ENCODE measurements around the gene EVA1A.

Gene EVA1A

DNA sequence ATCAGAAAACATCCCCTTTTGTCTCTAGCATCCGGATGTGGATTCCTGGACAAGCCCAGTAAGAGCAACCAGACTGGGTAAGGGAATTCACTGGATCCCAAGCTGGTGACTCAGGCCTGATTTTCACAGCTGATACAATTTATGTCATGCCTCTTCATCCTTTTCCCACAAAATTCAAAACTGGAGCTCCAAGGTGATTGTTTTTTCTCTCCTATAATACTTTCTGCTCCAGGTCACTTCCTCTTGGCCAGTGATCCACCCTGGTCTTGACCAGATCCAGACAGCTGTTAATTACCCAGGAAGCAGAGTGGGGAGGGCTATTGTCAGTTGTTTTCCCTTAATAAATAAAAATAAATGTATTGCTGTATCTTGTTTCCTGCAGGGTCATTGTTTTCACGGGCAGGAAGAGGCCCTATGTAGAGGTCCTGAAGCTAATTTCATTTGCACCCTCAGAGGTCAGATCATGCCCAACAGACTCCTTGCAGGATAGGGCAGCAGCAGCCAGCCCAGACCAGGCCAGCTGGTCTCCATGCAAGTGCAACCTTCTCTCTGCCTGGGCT lies 57.6 kb downstream of the EVA1A start:
- no peak for TF ChIP-seq CTCF (IDR thresholded peaks at IDR 0.05; ENCODE audit: insufficient read depth, low read length, poor library complexity, severe bottlenecking)
- TF ChIP-seq EZH2phosphoT487 (conservative IDR thresholded peaks at IDR 0.05; ENCODE audit: low read length), result no peak
- H3K9me2 ChIP-seq (replicated peaks; ENCODE audit: insufficient read depth, low read length), result no peaks in the 10 kb centered on the region
- H4K20me1 ChIP-seq (ENCODE audit: low read depth, low read length), result no peaks in the 10 kb centered on the region
- no peak overlapping the region for H3K4me2 ChIP-seq (ENCODE audit: low read depth, low read length, poor library complexity, severe bottlenecking)
- no peak overlapping the region for H3K4me3 ChIP-seq (ENCODE audit: insufficient read depth, low read length, poor library complexity, severe bottlenecking)
- H3K27me3 ChIP-seq (ENCODE audit: low read length), result no peaks in the 10 kb centered on the region
- H3K9ac ChIP-seq (ENCODE audit: low read length), result no peak overlapping the region
- H2AFZ ChIP-seq (ENCODE audit: low read depth, low read length, severe bottlenecking), result no peak overlapping the region
- H3F3A ChIP-seq (ENCODE audit: insufficient read depth), result no peaks in the 10 kb centered on the region
- no peaks in the 10 kb centered on the region for H3K36me3 ChIP-seq (ENCODE audit: low read length)
- H3K27ac ChIP-seq (ENCODE audit: low read depth, low read length), result no peak overlapping the region
- H3K9me3 ChIP-seq (ENCODE audit: insufficient read depth, low read length), result 0 out of 2 replicates have a peak, but pooled peaks cover 4% of the 10 kb centered on the region
- no peaks in the 10 kb centered on the region for H3K79me2 ChIP-seq (ENCODE audit: insufficient read depth, low read length)

GRCh38 chr2:75500633-75501032 lies 60.1 kb downstream of the EVA1A start:
- TF ChIP-seq EZH2phosphoT487 (conservative IDR thresholded peaks at IDR 0.05; ENCODE audit: low read length) (no peak), CTCF (IDR thresholded peaks at IDR 0.05; ENCODE audit: insufficient read depth, low read length, poor library complexity, severe bottlenecking) (no peak)
- H3K79me2 ChIP-seq (ENCODE audit: insufficient read depth, low read length), result no peaks in the 10 kb centered on the region
- no peaks in the 10 kb centered on the region for H4K20me1 ChIP-seq (ENCODE audit: low read depth, low read length)
- H3K4me3 ChIP-seq (ENCODE audit: insufficient read depth, low read length, poor library complexity, severe bottlenecking), result no peak overlapping the region
- H3K9ac ChIP-seq (ENCODE audit: low read length), result no peak overlapping the region
- no peaks in the 10 kb centered on the region for H3K9me3 ChIP-seq (ENCODE audit: insufficient read depth, low read length)
- H3K4me2 ChIP-seq (ENCODE audit: low read depth, low read length, poor library complexity, severe bottlenecking), result no peak overlapping the region
- H3K36me3 ChIP-seq (ENCODE audit: low read length), result no peaks in the 10 kb centered on the region
- H3F3A ChIP-seq (ENCODE audit: insufficient read depth), result no peaks in the 10 kb centered on the region
- H2AFZ ChIP-seq (ENCODE audit: low read depth, low read length, severe bottlenecking), result no peak overlapping the region
- no peaks in the 10 kb centered on the region for H3K9me2 ChIP-seq (replicated peaks; ENCODE audit: insufficient read depth, low read length)
- H3K27me3 ChIP-seq (ENCODE audit: low read length), result no peaks in the 10 kb centered on the region
- no peak overlapping the region for H3K27ac ChIP-seq (ENCODE audit: low read depth, low read length)

- no peaks in the 10 kb centered on the region for H4K20me1 ChIP-seq (ENCODE audit: low read depth, low read length)
- no peaks in the 10 kb centered on the region for H3K36me3 ChIP-seq (ENCODE audit: low read length)
- H2AFZ ChIP-seq (ENCODE audit: low read depth, low read length, severe bottlenecking), result no peak overlapping the region
- H3K79me2 ChIP-seq (ENCODE audit: insufficient read depth, low read length), result no peaks in the 10 kb centered on the region
- H3K27ac ChIP-seq (ENCODE audit: low read depth, low read length), result no peak overlapping the region
- TF ChIP-seq EZH2phosphoT487 (conservative IDR thresholded peaks at IDR 0.05; ENCODE audit: low read length), result no peak
- no peaks in the 10 kb centered on the region for H3K27me3 ChIP-seq (ENCODE audit: low read length)
- H3K9me2 ChIP-seq (replicated peaks; ENCODE audit: insufficient read depth, low read length), result no peaks in the 10 kb centered on the region
- no peak overlapping the region for H3K9ac ChIP-seq (ENCODE audit: low read length)
- H3K9me3 ChIP-seq (ENCODE audit: insufficient read depth, low read length), result no peaks in the 10 kb centered on the region
- H3K4me3 ChIP-seq (ENCODE audit: insufficient read depth, low read length, poor library complexity, severe bottlenecking), result no peak overlapping the region
- no peak overlapping the region for H3K4me2 ChIP-seq (ENCODE audit: low read depth, low read length, poor library complexity, severe bottlenecking)
- no peaks in the 10 kb centered on the region for H3F3A ChIP-seq (ENCODE audit: insufficient read depth)
These were observed 61.2 kb downstream of the EVA1A start for GRCh38 chr2:75499534-75499933.

- Histone ChIP-seq H3K9me2 (replicated peaks; ENCODE audit: insufficient read depth, low read length) (no peaks in the 10 kb centered on the region), H3K9me3 (ENCODE audit: insufficient read depth, low read length) (no peaks in the 10 kb centered on the region), H4K20me1 (ENCODE audit: low read depth, low read length) (no peaks in the 10 kb centered on the region), H3K4me3 (ENCODE audit: insufficient read depth, low read length, poor library complexity, severe bottlenecking) (no peak overlapping the region), H3K27ac (ENCODE audit: low read depth, low read length) (no peak overlapping the region), H2AFZ (ENCODE audit: low read depth, low read length, severe bottlenecking) (no peak overlapping the region), H3K4me2 (ENCODE audit: low read depth, low read length, poor library complexity, severe bottlenecking) (no peak overlapping the region), H3K79me2 (ENCODE audit: insufficient read depth, low read length) (no peaks in the 10 kb centered on the region), H3K27me3 (ENCODE audit: low read length) (no peaks in the 10 kb centered on the region), H3F3A (ENCODE audit: insufficient read depth) (no peaks in the 10 kb centered on the region), H3K9ac (ENCODE audit: low read length) (no peak overlapping the region), H3K36me3 (ENCODE audit: low read length) (no peaks in the 10 kb centered on the region)
- TF ChIP-seq EZH2phosphoT487 (conservative IDR thresholded peaks at IDR 0.05; ENCODE audit: low read length) (no peak), CTCF (IDR thresholded peaks at IDR 0.05; ENCODE audit: insufficient read depth, low read length, poor library complexity, severe bottlenecking) (no peak)
These were observed 61.8 kb downstream of the EVA1A start for GRCh38 chr2:75498907-75499306.
